SKM-1 treated with dmso at 0.1 percent for 144 hours (cell line): ENCODE results near the gene ASB6.
"Not testable (repeated sequence)": the region's sequence is repeated elsewhere in the genome, so short reads cannot be mapped to it uniquely, and the experiment has no call there.

Source experiments
- DNase-seq: peaks from one replicate; lab custom pipeline; 2025; ENCODE audit not compliant: unreplicated experiment; lab: John Stamatoyannopoulos, UW

ASB6 gene

DNA sequence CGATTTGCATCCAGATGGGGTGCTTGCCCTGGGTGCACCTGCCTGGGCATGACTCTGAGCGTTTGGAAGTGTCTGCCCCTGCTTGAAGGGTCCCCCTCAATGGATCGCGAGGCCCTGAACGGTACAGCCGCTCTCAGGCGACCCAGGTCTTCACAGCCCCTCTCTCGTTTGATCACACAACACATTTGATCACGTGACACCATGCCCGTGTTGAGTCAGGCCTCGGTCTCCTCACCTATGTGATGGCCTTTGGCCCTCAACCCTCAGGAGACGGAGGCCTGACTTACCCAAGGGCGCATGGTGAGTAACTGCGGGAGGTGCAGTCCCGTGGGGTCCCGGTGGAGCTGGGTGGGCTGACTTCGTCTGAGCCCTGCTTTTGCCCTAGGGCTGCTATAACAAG is 3.0 kb upstream of the ASB6 start:
- DNase-seq, result no peak

- no peak for DNase-seq
Observed at GRCh38 chr9:129644365-129644764, 2.4 kb upstream of the ASB6 start.

DNA sequence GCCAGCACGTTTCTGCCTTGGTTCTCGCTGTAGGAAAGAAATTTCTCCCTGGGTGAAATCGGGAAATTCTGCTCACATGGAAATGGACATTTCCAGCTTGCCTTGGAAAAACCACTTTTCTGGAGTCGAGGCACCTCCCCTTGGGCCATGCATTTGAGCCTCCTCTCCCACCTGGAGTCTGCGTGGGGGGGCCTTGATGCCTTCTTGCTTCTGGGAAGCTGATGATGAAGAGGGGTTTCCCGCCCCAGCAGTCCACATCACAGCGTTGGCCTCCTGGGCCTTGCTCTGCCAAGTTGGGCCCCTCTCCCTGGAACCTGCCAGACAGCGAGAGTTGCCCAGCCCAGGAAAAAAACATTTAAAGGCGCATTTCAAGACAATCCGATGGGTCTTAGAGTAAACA is 1.8 kb upstream of the ASB6 start:
- no peak for DNase-seq

- DNase-seq, result no peak
Observed at GRCh38 chr9:129640871-129641749, 841 bp downstream of the ASB6 start.

GRCh38 chr9:129640086-129640870 is 1.7 kb downstream of the ASB6 start:
- DNase-seq, result no peak

DNA sequence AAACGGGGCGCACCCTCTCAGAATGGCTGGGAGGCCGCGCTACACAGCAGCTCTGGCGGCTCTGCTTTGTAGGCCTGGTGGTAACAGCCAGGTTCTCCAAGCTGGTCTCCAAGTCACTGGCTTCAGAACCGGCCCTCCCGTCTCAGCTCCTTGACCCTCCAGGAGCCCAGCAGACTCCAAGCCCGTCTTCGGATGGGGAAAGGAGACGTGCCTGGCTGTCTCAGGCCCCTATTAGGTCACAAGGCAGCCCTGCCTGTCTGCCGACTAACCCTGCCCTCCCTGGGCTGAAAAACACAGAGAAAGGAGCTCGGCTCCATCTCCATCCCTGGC is 2.2 kb downstream of the ASB6 start:
- DNase-seq, result no peak

DNA sequence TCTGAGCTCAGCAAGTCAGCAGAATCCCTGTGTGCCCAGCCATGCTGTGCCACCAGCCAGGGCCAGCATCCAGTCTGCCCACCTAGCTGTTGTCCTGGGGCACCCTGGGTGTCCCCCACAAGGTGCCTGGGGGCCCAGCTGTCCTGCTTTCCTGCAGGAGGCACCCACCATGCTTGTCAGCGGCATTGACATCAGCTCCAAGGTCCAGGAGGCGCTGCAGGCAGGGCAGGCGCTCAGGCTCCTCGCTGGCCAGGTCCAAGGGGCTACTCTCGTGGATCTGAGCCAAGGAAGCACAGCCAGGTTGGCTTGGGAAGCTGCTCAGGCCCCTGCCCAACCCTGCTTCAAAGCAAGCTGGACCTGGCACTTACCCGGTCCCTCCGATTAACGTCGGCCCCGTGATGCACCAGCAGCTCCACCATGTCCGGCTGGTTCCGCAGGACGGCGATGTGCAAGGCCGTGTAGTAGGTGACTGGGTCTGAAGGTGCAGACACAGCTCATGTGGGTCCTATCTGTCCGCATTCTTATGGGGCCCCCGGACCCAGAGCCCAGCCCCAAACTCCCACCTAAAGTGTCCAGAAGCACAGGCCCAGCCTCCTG is 2.8 kb downstream of the ASB6 start:
- no peak for DNase-seq

DNA sequence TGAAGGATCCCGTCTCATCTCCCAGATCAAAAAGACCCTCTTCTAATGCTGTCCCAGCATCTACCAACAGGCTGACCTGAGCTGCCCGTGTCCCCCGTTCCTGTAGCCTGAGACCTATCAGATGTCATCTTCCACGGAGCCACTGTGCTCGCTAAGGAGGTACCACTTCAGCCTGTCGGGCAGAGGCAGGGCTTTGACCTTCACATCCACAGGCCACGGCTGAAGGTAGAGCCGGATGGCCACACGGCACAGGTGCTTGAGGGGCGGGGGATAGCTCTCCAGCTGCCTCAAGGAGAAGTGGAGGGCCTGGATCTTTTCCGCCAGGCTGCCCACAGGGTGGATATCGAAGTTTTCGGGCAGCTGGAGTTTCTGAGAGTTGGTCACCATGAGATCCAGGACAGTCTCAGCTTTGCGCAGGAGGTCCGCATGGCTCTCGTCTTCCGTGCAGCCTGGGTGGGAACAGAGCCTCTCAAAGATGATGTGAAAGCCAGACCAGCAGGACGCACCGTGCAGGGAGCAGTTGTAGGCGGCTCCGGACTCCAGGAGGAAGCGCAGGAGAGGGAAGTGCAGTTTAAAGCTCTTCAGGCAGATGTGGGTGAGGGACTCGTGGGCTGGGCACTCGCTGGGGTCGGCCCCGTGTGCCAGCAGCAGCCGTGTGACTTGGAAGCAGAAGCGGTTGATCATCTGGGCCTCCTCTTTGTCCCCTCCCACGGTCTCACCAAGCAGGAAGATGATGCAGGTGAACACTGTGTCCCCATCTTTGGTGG is 4.1 kb downstream of the ASB6 start:
- no peak for DNase-seq

DNA sequence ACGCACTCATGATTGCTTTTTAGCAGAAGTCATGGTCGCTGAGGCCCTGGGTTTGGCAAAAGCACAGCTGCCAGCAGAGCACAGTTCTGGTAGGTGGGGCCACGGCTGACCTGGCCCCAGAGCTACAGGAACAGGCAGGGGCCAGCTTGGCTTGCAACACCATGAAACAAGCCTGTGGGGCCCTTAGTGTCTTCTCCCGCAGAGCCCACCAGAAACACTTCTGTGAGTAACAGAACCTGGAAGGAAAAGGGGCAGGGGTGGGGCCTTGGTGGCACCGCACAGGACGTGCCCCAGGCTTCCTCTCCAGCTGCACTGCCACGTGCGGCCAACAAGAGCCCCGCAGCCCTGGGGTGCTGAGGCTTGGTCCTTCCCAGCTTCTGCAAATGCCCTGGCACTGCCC is 4.8 kb downstream of the ASB6 start:
- no peak for DNase-seq

DNA sequence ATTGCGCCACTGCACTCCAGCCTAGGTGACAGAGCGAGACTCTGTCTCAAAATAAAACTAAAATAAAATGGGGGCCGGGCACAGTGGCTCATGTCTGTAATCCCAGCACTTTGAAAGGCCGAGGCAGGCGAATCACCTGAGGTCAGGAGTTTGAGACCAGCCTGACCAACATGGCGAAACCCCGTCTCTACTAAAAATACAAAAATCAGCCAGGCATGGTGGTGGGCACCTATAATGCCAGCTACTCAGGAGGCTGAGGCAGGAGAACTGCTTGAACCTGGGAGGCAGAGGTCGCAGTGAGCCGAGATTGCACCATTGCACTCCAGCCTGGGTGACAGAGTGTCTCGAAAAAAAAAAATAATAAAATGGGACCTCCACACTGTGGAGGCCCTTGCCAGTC is 5.6 kb downstream of the ASB6 start:
- DNase-seq, result not testable (repeated sequence)

DNA sequence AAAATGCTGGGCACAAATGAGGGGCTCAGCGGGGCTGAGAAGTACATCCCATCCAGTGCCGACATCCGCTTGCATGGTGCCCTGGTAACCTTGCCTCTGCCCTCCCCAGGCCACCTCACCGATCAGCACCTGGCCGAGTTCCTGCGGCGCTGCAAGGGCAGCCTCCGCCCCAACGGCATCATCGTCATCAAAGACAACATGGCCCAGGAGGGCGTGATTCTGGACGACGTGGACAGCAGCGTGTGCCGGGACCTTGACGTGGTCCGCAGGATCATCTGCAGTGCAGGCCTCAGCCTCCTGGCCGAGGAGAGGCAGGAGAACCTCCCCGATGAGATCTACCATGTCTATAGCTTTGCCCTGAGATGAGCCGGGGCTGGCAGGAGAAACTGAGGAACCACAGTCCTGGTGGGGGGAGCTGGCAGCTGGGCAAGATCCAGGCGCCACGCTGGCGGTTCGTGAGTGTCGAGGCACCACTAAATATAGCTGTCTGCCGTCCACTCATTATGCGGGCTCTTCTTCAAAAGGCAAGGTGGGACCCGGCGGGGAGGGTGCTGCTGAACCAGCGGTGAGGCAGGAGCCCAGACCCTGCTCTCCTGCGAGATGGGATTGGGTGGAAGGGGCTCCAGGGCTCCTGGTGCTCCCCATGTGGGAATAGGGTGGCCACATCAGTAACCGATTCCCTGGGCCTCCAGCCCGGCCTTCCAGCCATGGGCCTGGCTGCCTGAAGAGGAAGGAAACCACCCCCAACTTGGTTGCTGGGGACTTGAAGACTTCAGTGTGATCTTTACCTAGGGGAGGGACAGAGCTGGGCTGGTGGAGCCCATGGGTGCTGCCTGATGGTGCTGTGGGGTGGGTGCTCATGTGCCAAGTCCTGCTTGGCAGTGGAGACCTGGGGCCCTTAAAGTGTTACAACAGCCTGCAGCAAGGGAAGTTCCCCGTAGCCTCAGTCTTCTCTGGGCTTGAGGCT is 6.6 kb downstream of the ASB6 start:
- no peak for DNase-seq

DNA sequence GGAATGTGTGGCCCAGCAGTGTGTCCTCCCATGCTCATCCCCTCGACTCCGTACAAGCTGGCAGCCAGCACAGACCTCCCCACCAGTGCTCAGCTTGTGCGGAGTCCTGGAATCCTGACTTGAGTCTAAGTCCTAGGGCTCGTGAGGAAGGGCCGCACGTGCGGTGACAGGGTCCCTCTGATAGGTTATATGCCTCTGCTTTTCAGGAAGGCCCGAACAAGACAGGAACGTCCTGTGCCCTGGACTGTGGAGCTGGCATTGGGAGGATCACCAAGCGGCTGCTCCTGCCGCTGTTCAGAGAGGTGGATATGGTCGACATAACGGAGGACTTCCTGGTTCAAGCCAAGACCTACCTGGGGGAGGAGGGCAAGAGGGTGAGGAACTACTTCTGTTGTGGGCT is 8.1 kb downstream of the ASB6 start:
- no peak for DNase-seq

DNA sequence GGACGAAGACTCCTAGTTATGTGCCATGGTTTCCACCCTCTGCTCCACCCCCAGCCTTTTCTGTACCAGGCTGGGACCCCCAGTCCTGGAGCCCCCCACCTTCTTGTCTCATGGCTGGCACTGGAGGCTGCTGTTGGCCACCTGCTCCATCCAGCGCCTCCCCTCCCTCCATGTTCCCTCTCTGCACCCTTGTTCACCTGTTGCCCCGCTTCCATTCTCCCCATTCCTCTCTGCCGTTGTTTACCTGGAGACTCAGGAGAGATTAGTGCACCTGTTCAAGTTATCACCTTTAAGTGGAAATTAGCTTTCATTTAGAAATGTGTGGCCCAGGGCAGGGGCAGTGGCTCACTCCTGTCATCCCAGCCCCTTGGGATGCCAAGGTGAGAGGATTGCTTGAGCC is 8.7 kb downstream of the ASB6 start:
- DNase-seq, result no peak

GRCh38 chr9:129632460-129632859 is 9.5 kb downstream of the ASB6 start:
- DNase-seq, result no peak

- no peak for DNase-seq
Observed at GRCh38 chr9:129631674-129632129, 10.2 kb downstream of the ASB6 start.

DNA sequence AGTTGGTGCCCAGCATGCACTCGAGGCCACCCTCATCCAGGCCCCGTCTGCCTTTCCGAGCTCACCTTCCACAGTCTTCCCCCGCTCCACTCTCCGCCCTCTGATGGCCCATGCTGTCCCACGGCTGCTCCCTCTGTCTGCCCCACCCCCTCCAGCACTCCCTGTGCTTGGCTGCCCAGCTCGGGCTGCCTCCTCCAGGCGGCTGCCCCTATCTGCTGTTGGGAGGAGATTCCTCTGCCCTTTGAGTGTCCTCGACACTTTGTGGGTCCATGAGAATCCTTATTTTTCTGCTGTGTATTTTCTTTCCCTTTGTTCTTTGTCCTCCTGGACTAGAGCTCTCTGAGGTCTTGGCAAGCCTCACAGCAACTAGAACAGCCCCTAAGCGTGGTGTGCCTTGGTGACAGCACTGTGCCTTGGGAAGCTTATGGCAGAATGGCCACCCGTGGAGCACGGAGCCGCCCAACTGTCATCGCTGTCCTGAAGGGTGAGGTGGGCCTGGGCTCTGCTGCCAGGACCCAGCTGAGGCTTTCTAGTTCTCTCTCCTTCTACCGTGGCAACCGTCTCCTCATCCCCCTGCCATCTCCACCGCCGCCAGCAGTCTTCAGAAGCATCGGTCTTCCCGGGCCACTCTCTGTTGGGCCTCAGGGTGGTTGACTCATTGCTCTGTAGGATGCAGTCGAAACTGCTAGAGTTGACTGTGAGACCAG is 10.8 kb downstream of the ASB6 start:
- DNase-seq, result no peak

DNA sequence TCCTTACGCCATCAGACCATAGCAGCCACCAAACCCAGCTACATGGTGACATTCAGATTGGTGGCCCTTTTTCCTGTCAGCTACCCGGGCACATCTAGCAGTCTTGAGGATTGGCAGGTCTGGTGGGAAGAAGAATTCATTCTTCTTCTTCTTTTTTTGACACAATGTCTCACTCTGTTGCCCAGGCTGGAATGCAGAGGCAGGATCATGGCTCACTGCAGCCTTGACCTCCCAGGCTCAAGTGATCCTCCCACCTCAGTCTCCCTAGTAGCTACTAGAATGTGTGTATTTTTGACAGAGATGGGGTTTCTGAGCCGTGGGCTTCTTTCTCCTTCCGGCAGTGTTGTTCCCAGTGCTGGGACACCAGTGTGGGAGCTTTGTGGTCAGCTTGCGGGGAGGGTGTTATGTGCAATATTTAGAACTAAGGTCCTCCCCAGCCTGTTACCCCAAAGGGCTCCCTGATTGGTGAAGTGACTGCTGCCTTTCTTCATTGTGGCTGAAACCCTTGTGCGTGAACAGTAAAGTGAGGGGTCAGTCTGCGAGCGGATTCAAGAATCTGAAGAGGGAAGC is 12.6 kb downstream of the ASB6 start:
- DNase-seq, result no peak

DNA sequence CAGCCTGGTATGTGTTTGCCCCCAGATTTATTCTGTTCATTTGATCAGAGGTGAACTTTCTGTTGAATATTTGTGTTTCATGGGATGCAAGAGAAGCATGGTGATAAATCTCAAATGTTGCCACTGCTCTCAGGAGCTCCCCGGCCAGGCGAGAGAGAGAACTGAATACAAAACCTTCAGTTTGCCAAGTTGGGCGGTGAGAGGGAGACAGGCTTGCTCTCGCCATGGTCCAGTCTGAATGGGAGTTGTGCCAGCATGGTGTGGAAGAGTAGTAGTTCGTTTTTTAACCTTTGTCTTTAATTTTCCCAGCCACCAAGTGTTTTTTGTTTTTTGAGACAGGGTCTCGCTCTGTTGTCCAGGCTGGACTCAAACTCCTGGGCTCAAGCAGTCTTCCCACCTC is 13.2 kb downstream of the ASB6 start:
- no peak for DNase-seq
